HepG2 (cell line): Measurements from ENCODE around the gene DOCK1. TPM values are rescaled to one million over a fixed set of nuclear protein-coding genes. Genes with fewer than 3 reads are reported as not detected.

Experiments
- ATAC-seq: fragments of 200-7000 bp; cut with Tn5 transposase; 3 replicates; pipeline ENCODE4 v1.9.1; 2020; ENCODE audit warnings: mild to moderate bottlenecking, moderate library complexity
- BruUV-seq: library from RNA; stranded (reverse); fragments of 400-500 nt; replicated peaks from 2 replicates; lab custom pipeline; 2021; lab: Mats Ljungman, UMichigan
- CTCF ChIA-PET: fragments of 300-600 bp; formaldehyde crosslinking; extraction: SDS; loops from one replicate; lab custom pipeline; 2021; ENCODE audit warnings: low total read pairs, inconsistent platforms, low intra/inter-chr PET ratio; lab: Yijun Ruan, JAX
- POLR2A ChIA-PET: fragments of 350-600 bp; sonication (Branson Sonifier 250); formaldehyde crosslinking; loops from one replicate; lab custom pipeline; 2020; ENCODE audit warnings: antibody characterized with exemption, inconsistent platforms; lab: Yijun Ruan, JAX
- DNase-seq: peaks from one replicate; pipeline ENCODE4 v3.0.0-alpha.2; 2015; ENCODE audit warnings: low spot score
- FAIRE-seq: peaks from 3 replicates; lab custom pipeline; 2011; peaks lifted over from hg19 to GRCh38; lab: Jason Lieb, UNC
- H2AFZ ChIP-seq: one replicate; pipeline ENCODE4 v1.6.1; 2011; ENCODE audit warnings: low read length, inconsistent platforms
- H3K27ac ChIP-seq: fragments of 300-600 bp; 3 replicates; pipeline ENCODE4 v1.8.0; 2011; ENCODE audit warnings: mixed run types, mild to moderate bottlenecking, mixed read lengths, low read length, inconsistent platforms; ENCODE audit not compliant: insufficient read depth; ENCODE audit errors: extremely low read length
- H3K27me3 ChIP-seq, 2 experiments: fragments of 200-600 bp in 1 of 2; 2 replicates in 1 of 2; 3 replicates in 1 of 2; pipeline versions ENCODE4 v1.6.0 to v1.8.0; 2011; ENCODE audit warnings: low read length in 2 of 2, mild to moderate bottlenecking in 2 of 2, moderate library complexity in 2 of 2, inconsistent platforms in 1 of 2; ENCODE audit not compliant: insufficient read depth in 2 of 2, control insufficient read depth in 1 of 2
- H3K36me3 ChIP-seq, 2 experiments: fragments of 200-600 bp in 1 of 2; replicated peaks in 1 of 2; 2 replicates in 1 of 2; 3 replicates in 1 of 2; pipeline versions ENCODE4 v1.5.1 to v1.8.0; 2011; ENCODE audit warnings: low read length in 2 of 2, inconsistent platforms in 1 of 2; ENCODE audit not compliant: insufficient read depth in 2 of 2, control insufficient read depth in 1 of 2
- H3K4me1 ChIP-seq: 2 replicates; pipeline ENCODE4 v1.5.1; 2012; ENCODE audit warnings: low read length, inconsistent platforms; ENCODE audit not compliant: insufficient read depth
- H3K4me2 ChIP-seq: 2 replicates; pipeline ENCODE4 v1.6.0; 2011; ENCODE audit warnings: low read depth, low read length, inconsistent platforms
- H3K4me3 ChIP-seq, 3 experiments: fragments of 200-600 bp in 1 of 3; sonication (generic), shearing (Covaris generic) in 1 of 3; replicated peaks in 1 of 3; 2 replicates each; pipeline ENCODE4 v1.5.1; 2011 to 2016; ENCODE audit warnings: low read length in 3 of 3, inconsistent platforms in 2 of 3, low read depth in 2 of 3, mild to moderate bottlenecking in 2 of 3, control low read depth in 1 of 3, mixed read lengths in 1 of 3; ENCODE audit not compliant: insufficient read depth in 1 of 3
- H3K79me2 ChIP-seq: one replicate; pipeline ENCODE4 v1.6.1; 2011; ENCODE audit warnings: low read length, inconsistent platforms; ENCODE audit not compliant: insufficient read depth
- H3K9ac ChIP-seq: 2 replicates; pipeline ENCODE4 v1.6.0; 2011; ENCODE audit warnings: mild to moderate bottlenecking, low read depth, low read length, inconsistent platforms; ENCODE audit not compliant: insufficient read depth
- H3K9me3 ChIP-seq: 2 replicates; pipeline ENCODE4 v1.5.1; 2012; ENCODE audit warnings: mild to moderate bottlenecking, low read length
- H4K20me1 ChIP-seq: 2 replicates; pipeline ENCODE4 v1.6.0; 2011; ENCODE audit warnings: inconsistent platforms, mild to moderate bottlenecking, low read length, moderate library complexity; ENCODE audit not compliant: insufficient read depth
- AGO2 ChIP-seq: fragments of 200-400 bp; formaldehyde crosslinking; optimal IDR thresholded peaks from 2 replicates; pipeline ENCODE3; 2017; ENCODE audit warnings: mild to moderate bottlenecking, low read depth, low read length, moderate library complexity
- ARNT2 ChIP-seq: sonication (generic); formaldehyde crosslinking; IDR thresholded peaks from 2 replicates; pipeline ENCODE4 v1.8.0; 2022; ENCODE audit warnings: mild to moderate bottlenecking, low read depth, missing genetic modification reagents, moderate library complexity
- ETV6 ChIP-seq: sonication (generic); formaldehyde crosslinking; conservative IDR thresholded peaks from 2 replicates; pipeline ENCODE4 v1.4.0; 2020; ENCODE audit warnings: missing genetic modification reagents
- HNRNPUL1 ChIP-seq: fragments of 200-400 bp; formaldehyde crosslinking; IDR thresholded peaks from 2 replicates; pipeline ENCODE4 v1.6.1; 2017; ENCODE audit warnings: low read depth, mild to moderate bottlenecking, low read length, moderate library complexity
- KDM6A ChIP-seq: IDR thresholded peaks from 2 replicates; pipeline ENCODE4 v1.6.1; 2016; ENCODE audit warnings: low read depth
- NCOA5 ChIP-seq: sonication (generic); formaldehyde crosslinking; IDR thresholded peaks from 2 replicates; pipeline ENCODE4 v1.4.0; 2020; ENCODE audit warnings: missing genetic modification reagents
- NFYB ChIP-seq: sonication (generic); formaldehyde crosslinking; IDR thresholded peaks from 2 replicates; pipeline ENCODE4 v1.4.0; 2020; ENCODE audit warnings: missing genetic modification reagents
- NR2F6 ChIP-seq, 2 experiments: IDR thresholded peaks; 2 replicates each; pipeline ENCODE4 v1.6.1; 2016; ENCODE audit warnings: antibody characterized with exemption in 1 of 2, mild to moderate bottlenecking in 1 of 2
- RFXAP ChIP-seq: sonication (generic); formaldehyde crosslinking; IDR thresholded peaks from 2 replicates; pipeline ENCODE4 v1.4.0; 2020; ENCODE audit warnings: missing genetic modification reagents, borderline replicate concordance
- SAP130 ChIP-seq: IDR thresholded peaks from 2 replicates; pipeline ENCODE4 v1.6.1; 2016; ENCODE audit warnings: low read depth
- SMAD3 ChIP-seq: sonication (generic); formaldehyde crosslinking; IDR thresholded peaks from 2 replicates; pipeline ENCODE4 v1.4.0; 2020; ENCODE audit warnings: missing genetic modification reagents
- STAT6 ChIP-seq: sonication (generic); formaldehyde crosslinking; IDR thresholded peaks from 2 replicates; pipeline ENCODE4 v1.4.0; 2020; ENCODE audit warnings: missing genetic modification reagents, mild to moderate bottlenecking, borderline replicate concordance
- ZNF225 ChIP-seq: sonication (generic); formaldehyde crosslinking; IDR thresholded peaks from 2 replicates; pipeline ENCODE4 v1.4.0; 2020; ENCODE audit warnings: mild to moderate bottlenecking, missing genetic modification reagents
- ZNF407 ChIP-seq: sonication (generic); formaldehyde crosslinking; IDR thresholded peaks from one replicate; pipeline ENCODE4 v1.5.1; 2020; ENCODE audit warnings: mild to moderate bottlenecking, missing genetic modification reagents; ENCODE audit errors: not compliant biosample characterization
- ZNF431 ChIP-seq: sonication (generic); formaldehyde crosslinking; IDR thresholded peaks from 2 replicates; pipeline ENCODE4 v1.9.0; 2022; ENCODE audit warnings: missing genetic modification reagents, low read depth, mild to moderate bottlenecking, borderline replicate concordance
- ZNF547 ChIP-seq: sonication (generic); formaldehyde crosslinking; IDR thresholded peaks from 2 replicates; pipeline ENCODE4 v1.5.1; 2020; ENCODE audit warnings: mild to moderate bottlenecking, missing genetic modification reagents
- ZNF563 ChIP-seq: sonication (generic); formaldehyde crosslinking; IDR thresholded peaks from 2 replicates; pipeline ENCODE4 v1.8.0; 2022; ENCODE audit warnings: mild to moderate bottlenecking, moderate library complexity, missing genetic modification reagents
- WGBS: methylation state at CpG from one replicate; pipeline ENCODE4 v1.1.6; 2017; ENCODE audit warnings: low lambda C conversion rate; 5-methylcytosine and 5-hydroxymethylcytosine counted together
- in situ Hi-C: cut with HindIII; loops from 2 replicates; pipeline ENCODE4 v1.10.0; 2017; ENCODE audit warnings: low pct_unique_long_range_greater_than_20kb; ENCODE audit not compliant: extremely low pct_ligation_motif_present
- intact Hi-C: fragments of 100-400 bp; cut with micrococcal nuclease; formaldehyde crosslinking; loops from one replicate; pipeline ENCODE4 v1.10.0; 2022; ENCODE audit not compliant: unreplicated experiment
- polyA plus RNA-seq, 8 experiments: library from polyadenylated mRNA; depleted of rRNA in 3 of 8; stranded (reverse) in 7 of 8; unstranded in 1 of 8; fragments of >200 nt; fragmentation: Illumina TruSeq in 4 of 8; extraction: Trizol in 4 of 8; gene quantifications; 2 replicates each; pipeline versions ENCODE4 v1.2.1 to v1.2.3, GENCODE V29; 2011 to 2016; ENCODE audit warnings: low read depth in 4 of 8, missing spikeins in 1 of 8, mixed read lengths in 1 of 8; ENCODE audit not compliant: insufficient read depth in 1 of 8
- total RNA-seq, 5 experiments: library from RNA; depleted of rRNA; stranded (reverse); fragments of >200 nt; fragmentation: Illumina TruSeq; extraction: Trizol; gene quantifications; 2 replicates each; pipeline ENCODE4 v1.2.3, GENCODE V29; 2016; ENCODE audit warnings: low read depth in 1 of 5

DOCK1 gene
- total and polyA plus RNA-seq, 2 of the 13 experiments (the other 11 are each of a cell fraction or from before 2014, with no cell fraction given), result 8.3 to 25.5 TPM

- Histone ChIP-seq H3K36me3 (no peaks in the 10 kb centered on the region; a peak in 1 of 5 replicates), H3K4me2 (no peak overlapping the region), H3K79me2 (no peaks in the 10 kb centered on the region), H3K4me3 (no peak overlapping the region), H3K9ac (no peak overlapping the region), H3K9me3 (no peaks in the 10 kb centered on the region), H3K27me3 (no peaks in the 10 kb centered on the region), H4K20me1 (no peaks in the 10 kb centered on the region), H3K27ac (no peak overlapping the region), H3K4me1 (no peaks in the 10 kb centered on the region), H2AFZ (no peak overlapping the region)
- in situ Hi-C loops, result no loop called here
- DNase-seq, result no peak
- no TSS peak for BruUV-seq
- no peak for ATAC-seq
- POLR2A ChIA-PET, result no interaction called here
- FAIRE-seq, result no peak
- CTCF ChIA-PET, result no interaction called here
- WGBS, result 94% methylated on average over 1 of the region's 1 CpG
- intact Hi-C loops, result no loop called here
- TF ChIP-seq AGO2 (no peak), ARNT2 (CRISPR knock-in tag) (no peak), SMAD3 (CRISPR knock-in tag) (no peak), ZNF547 (CRISPR knock-in tag) (no peak), NR2F6 (IDR thresholded peaks at IDR 0.05) (no peak), NR2F6 (CRISPR knock-in tag; IDR thresholded peaks at IDR 0.05) (no peak), RFXAP (no peak), ZNF431 (CRISPR knock-in tag) (no peak), ETV6 (no peak), HNRNPUL1 (no peak), KDM6A (no peak), NCOA5 (CRISPR knock-in tag) (no peak), ZNF407 (CRISPR knock-in tag) (no peak), ZNF563 (no peak), SAP130 (CRISPR knock-in tag) (no peak), ZNF225 (CRISPR knock-in tag) (no peak), NFYB (CRISPR knock-in tag) (no peak), STAT6 (CRISPR knock-in tag) (no peak)
Measured at GRCh38 chr10:127322286-127322685, 417.1 kb downstream of the DOCK1 start.
